H1 (cell line): ENCODE measurements around the gene THPO. TPM values are rescaled to one million over a fixed set of nuclear protein-coding genes. Genes with fewer than 3 reads are reported as not detected.
"Not testable (repeated sequence)": the region's sequence is repeated elsewhere in the genome, so short reads cannot be mapped to it uniquely, and the experiment has no call there.

Experiments used
- CTCF ChIA-PET: fragments of 300-600 bp; sonication (Branson Sonifier 250); formaldehyde crosslinking; loops from one replicate; lab custom pipeline; 2021; ENCODE audit not compliant: partially characterized antibody; lab: Charles Lee
- POLR2A ChIA-PET: fragments of 300-600 bp; sonication (Branson Sonifier 250); formaldehyde crosslinking; loops from one replicate; lab custom pipeline; 2021; ENCODE audit warnings: inconsistent platforms; ENCODE audit not compliant: partially characterized antibody; lab: Charles Lee
- DNase-seq, 2 experiments: peaks; one replicate each; pipeline versions ENCODE4 v3.0.0 to v3.0.0-alpha.2; 2010 to 2022; ENCODE audit warnings: low spot score in 2 of 2, low read depth in 1 of 2, mixed read lengths in 1 of 2
- FAIRE-seq: peaks from 2 replicates; lab custom pipeline; 2011; peaks lifted over from hg19 to GRCh38; lab: Jason Lieb, UNC
- H2AFZ ChIP-seq: 2 replicates; pipeline ENCODE4 v1.8.1; 2012; ENCODE audit warnings: low read length, inconsistent platforms
- H2AK5ac ChIP-seq: 2 replicates; pipeline ENCODE4 v1.6.1; 2013; ENCODE audit warnings: low read depth, low read length
- H2BK120ac ChIP-seq: replicated peaks from 2 replicates; pipeline ENCODE3; 2013; ENCODE audit warnings: low read depth, low read length, inconsistent platforms
- H2BK12ac ChIP-seq: 2 replicates; pipeline ENCODE4 v1.6.1; 2013; ENCODE audit warnings: low read depth, low read length
- H2BK15ac ChIP-seq: 2 replicates; pipeline ENCODE4 v1.6.1; 2013; ENCODE audit warnings: low read length
- H2BK20ac ChIP-seq: 2 replicates; pipeline ENCODE4 v1.6.1; 2013; ENCODE audit warnings: low read length
- H2BK5ac ChIP-seq: 2 replicates; pipeline ENCODE4 v1.6.1; 2013; ENCODE audit warnings: low read depth, low read length
- H3K14ac ChIP-seq: 2 replicates; pipeline ENCODE4 v1.6.1; 2013; ENCODE audit warnings: inconsistent platforms; ENCODE audit not compliant: insufficient read length
- H3K18ac ChIP-seq: 2 replicates; pipeline ENCODE4 v1.6.1; 2013; ENCODE audit warnings: low read length; ENCODE audit errors: extremely low read depth
- H3K23ac ChIP-seq: 2 replicates; pipeline ENCODE4 v1.6.1; 2013; ENCODE audit warnings: inconsistent platforms; ENCODE audit not compliant: insufficient read length
- H3K23me2 ChIP-seq: 2 replicates; pipeline ENCODE4 v1.6.1; 2013; ENCODE audit warnings: low read depth, low read length
- H3K27ac ChIP-seq: 2 replicates; pipeline ENCODE4 v1.6.1; 2011; ENCODE audit warnings: low read depth, low read length, inconsistent platforms
- H3K27me3 ChIP-seq, 4 experiments: replicated peaks in 1 of 4; 1 replicate in 1 of 4; 2 replicates in 3 of 4; pipeline versions ENCODE4 v1.6.1 to v1.8.1; 2011 to 2013; ENCODE audit warnings: low read length in 3 of 4, mild to moderate bottlenecking in 3 of 4, inconsistent platforms in 2 of 4, mixed read lengths in 2 of 4, moderate library complexity in 1 of 4; ENCODE audit not compliant: control insufficient read depth in 3 of 4, insufficient read depth in 3 of 4; ENCODE audit errors: extremely low read depth in 1 of 4
- H3K36me3 ChIP-seq, 4 experiments: 2 replicates each; pipeline versions ENCODE4 v1.6.1 to v1.8.1; 2011 to 2013; ENCODE audit warnings: mild to moderate bottlenecking in 4 of 4, low read length in 3 of 4, moderate library complexity in 2 of 4, control low read depth in 1 of 4, inconsistent platforms in 1 of 4; ENCODE audit not compliant: insufficient read depth in 4 of 4, control insufficient read depth in 2 of 4
- H3K4ac ChIP-seq: replicated peaks from 2 replicates; pipeline ENCODE3; 2013; ENCODE audit warnings: low read length, low read depth, mixed read lengths, inconsistent platforms; ENCODE audit not compliant: insufficient read length
- H3K4me1 ChIP-seq, 4 experiments: replicated peaks in 1 of 4; 1 replicate in 1 of 4; 2 replicates in 3 of 4; pipeline versions ENCODE4 v1.6.1 to v1.8.1; 2011 to 2013; ENCODE audit warnings: low read length in 3 of 4, inconsistent platforms in 2 of 4, mixed read lengths in 1 of 4; ENCODE audit not compliant: insufficient read depth in 4 of 4, control insufficient read depth in 3 of 4
- H3K4me2 ChIP-seq, 2 experiments: 2 replicates each; pipeline versions ENCODE4 v1.6.1 to v1.8.1; 2011 to 2013; ENCODE audit warnings: low read depth in 2 of 2, low read length in 2 of 2, control low read depth in 1 of 2, inconsistent platforms in 1 of 2, mild to moderate bottlenecking in 1 of 2; ENCODE audit not compliant: insufficient read depth in 1 of 2
- H3K4me3 ChIP-seq, 4 experiments: fragments of 200-600, 300-600 bp in 1 of 4; sonication (generic), shearing (Covaris generic), sonication (Bioruptor Twin) in 1 of 4; 2 replicates each; pipeline versions ENCODE4 v1.5.1 to v1.8.1; 2011 to 2016; ENCODE audit warnings: low read length in 4 of 4, low read depth in 3 of 4, control low read depth in 2 of 4, inconsistent platforms in 2 of 4, mild to moderate bottlenecking in 2 of 4, mixed read lengths in 1 of 4, moderate library complexity in 1 of 4; ENCODE audit not compliant: insufficient read depth in 2 of 4; ENCODE audit errors: extremely low read depth in 1 of 4
- H3K56ac ChIP-seq: replicated peaks from 2 replicates; pipeline ENCODE3; 2013; ENCODE audit warnings: low read depth, mild to moderate bottlenecking, mixed read lengths, low read length, inconsistent platforms; ENCODE audit not compliant: insufficient read length
- H3K79me1 ChIP-seq: 2 replicates; pipeline ENCODE4 v1.6.1; 2013; ENCODE audit warnings: low read depth, low read length, control low read depth
- H3K79me2 ChIP-seq, 2 experiments: 2 replicates each; pipeline versions ENCODE4 v1.6.1 to v1.8.1; 2012 to 2013; ENCODE audit warnings: low read length in 2 of 2, mild to moderate bottlenecking in 2 of 2, inconsistent platforms in 1 of 2; ENCODE audit not compliant: insufficient read depth in 2 of 2, control insufficient read depth in 1 of 2
- H3K9ac ChIP-seq, 4 experiments: replicated peaks in 1 of 4; 1 replicate in 1 of 4; 2 replicates in 3 of 4; pipeline versions ENCODE4 v1.6.1 to v1.8.1; 2011 to 2013; ENCODE audit warnings: low read depth in 3 of 4, low read length in 3 of 4, control low read depth in 2 of 4, mild to moderate bottlenecking in 2 of 4, moderate library complexity in 2 of 4, inconsistent platforms in 1 of 4; ENCODE audit errors: extremely low read depth in 1 of 4
- H3K9me3 ChIP-seq, 2 experiments: 2 replicates each; pipeline versions ENCODE4 v1.6.1 to v1.8.1; 2012 to 2013; ENCODE audit warnings: mild to moderate bottlenecking in 2 of 2, moderate library complexity in 2 of 2, control low read depth in 1 of 2, inconsistent platforms in 1 of 2, low read depth in 1 of 2, low read length in 1 of 2, mixed read lengths in 1 of 2; ENCODE audit not compliant: insufficient read depth in 2 of 2
- H4K20me1 ChIP-seq, 2 experiments: replicated peaks in 1 of 2; 2 replicates each; pipeline versions ENCODE3 to v1.8.1; 2011 to 2013; ENCODE audit warnings: inconsistent platforms in 2 of 2, low read length in 2 of 2, mild to moderate bottlenecking in 1 of 2; ENCODE audit not compliant: insufficient read depth in 2 of 2, control insufficient read depth in 1 of 2
- H4K5ac ChIP-seq: 2 replicates; pipeline ENCODE4 v1.6.1; 2013; ENCODE audit warnings: low read length, low read depth, mixed read lengths, inconsistent platforms; ENCODE audit not compliant: insufficient read length
- H4K8ac ChIP-seq: 2 replicates; pipeline ENCODE4 v1.8.0; 2013; ENCODE audit warnings: mild to moderate bottlenecking, moderate library complexity, low read length, inconsistent platforms; ENCODE audit not compliant: insufficient read depth; ENCODE audit errors: extremely low read depth
- H4K91ac ChIP-seq: replicated peaks from 2 replicates; pipeline ENCODE3; 2013; ENCODE audit warnings: low read length, mixed read lengths, inconsistent platforms; ENCODE audit not compliant: insufficient read length
- RBBP5 ChIP-seq: IDR thresholded peaks from 2 replicates; pipeline ENCODE4 v1.7.1; 2012; ENCODE audit warnings: low read depth, mild to moderate bottlenecking, inconsistent platforms, low read length, moderate library complexity, borderline replicate concordance
- SRF ChIP-seq: IDR thresholded peaks from 2 replicates; pipeline ENCODE4 v1.6.1; 2011; ENCODE audit warnings: mild to moderate bottlenecking, low read depth, low read length, moderate library complexity
- USF2 ChIP-seq: IDR thresholded peaks from 2 replicates; pipeline ENCODE4 v1.6.1; 2011; ENCODE audit warnings: low read length, improper control_type of control experiment
- WGBS, 2 experiments: shearing (Covaris generic) in 1 of 2; methylation state at CpG; one replicate each; pipeline versions ENCODE4 v1.1.6 to v1.1.7; 2013 to 2015; ENCODE audit warnings: low lambda C conversion rate in 2 of 2, mixed read lengths in 2 of 2, inconsistent platforms in 1 of 2, low coverage in 1 of 2, missing lambda C conversion rate in 1 of 2; ENCODE audit not compliant: insufficient replicate concordance in 2 of 2, insufficient coverage in 1 of 2, insufficient read length in 1 of 2; ENCODE audit errors: extremely low coverage in 1 of 2, missing lambda C conversion rate in 1 of 2; 5-methylcytosine and 5-hydroxymethylcytosine counted together
- polyA plus RNA-seq, 7 experiments: library from polyadenylated mRNA; depleted of rRNA in 3 of 7; stranded (reverse) in 5 of 7; unstranded in 2 of 7; fragments of >200 nt in 5 of 7; fragments of 200-250 nt in 2 of 7; gene quantifications; 1 replicate in 5 of 7; 2 replicates in 1 of 7; 4 replicates in 1 of 7; pipeline versions ENCODE4 v1.2.1 to v1.2.3, GENCODE V29; 2011 to 2013; ENCODE audit warnings: missing spikeins in 2 of 7, mixed read lengths in 2 of 7
- total RNA-seq: library from RNA; stranded (reverse); fragmentation: NEBNext Ultra II Directional; extraction: Animal tissue kit (Norgen Biotek cat#: 25700); gene quantifications from 2 replicates; pipeline ENCODE4 v1.2.1, GENCODE V29; 2021

THPO gene
- total and polyA plus RNA-seq, 2 of the 8 experiments (the other 6 are each of a cell fraction or from before 2014, with no cell fraction given) = 0.82 to 1.2 TPM

GRCh38 chr3:184341925-184342324 is 36.1 kb downstream of the THPO start (continued):
- TF ChIP-seq USF2 (no peak), RBBP5 (no peak), SRF (no peak)

- not testable (repeated sequence) for H2AFZ ChIP-seq, H3K27me3 ChIP-seq, H3K14ac ChIP-seq, H3K4ac ChIP-seq, H3K79me1 ChIP-seq, H2BK12ac ChIP-seq, H2BK20ac ChIP-seq, H3K79me2 ChIP-seq, H3K56ac ChIP-seq, H2AK5ac ChIP-seq, H2BK5ac ChIP-seq, H3K9me3 ChIP-seq, H3K4me3 ChIP-seq, H4K91ac ChIP-seq, H4K8ac ChIP-seq, H3K23ac ChIP-seq, FAIRE-seq, H3K9ac ChIP-seq, DNase-seq, H4K5ac ChIP-seq, H2BK15ac ChIP-seq, H2BK120ac ChIP-seq, H3K18ac ChIP-seq, H3K27ac ChIP-seq
- Histone ChIP-seq H4K20me1 (peaks cover 14 to 25% of the 10 kb centered on the region in 2 experiments), H3K4me2 (peak overlapping the region in 1 of 2 experiments; percentile 98; a peak in 1 of 4 replicates), H3K4me1 (peaks cover 5 to 29% (median 19%) of the 10 kb centered on the region in 4 experiments), H3K23me2 (peaks cover 14% of the 10 kb centered on the region), H3K36me3 (peaks cover 0 to 11% (median 6%) of the 10 kb centered on the region in 4 experiments; a peak in 7 of 8 replicates)
- CTCF ChIA-PET = interaction anchor here (0.6 to 7.4 kb wide), 8 partner anchors 8 to 1366 kb away, joined by 3 to 49 read pairs (median 10); no protein-coding TSS in a partner anchor
- WGBS, 2 experiments = 92% methylated on average over 17 of the region's 19 CpGs; no CpG with 5 or more reads in 1 of the 2 experiments
- POLR2A ChIA-PET = interaction anchor here (0.9 to 3.6 kb wide), 8 partner anchors 8 to 156 kb away, joined by 3 to 30 read pairs (median 10); partner anchors contain the start of gene EIF4G1
Measured at GRCh38 chr3:184339451-184340135, 38.4 kb downstream of the THPO start.
